ENCODE data around the gene CARMIL1.

- TF ChIP-seq CTCF (conservative IDR thresholded peaks at IDR 0.05; ENCODE audit: low read length) (no peak), EZH2phosphoT487 (IDR thresholded peaks at IDR 0.05; ENCODE audit: borderline replicate concordance) (no peak)
These were observed 132.3 kb downstream of the CARMIL1 start for GRCh38 chr6:25411316-25411950.
